Kidney (tissue), 14 donors: ENCODE results near the gene CMTM3. TPM values are rescaled to one million over a fixed set of nuclear protein-coding genes. Genes with fewer than 3 reads are reported as not detected.

Experiments
- DNase-seq, 5 donors: peaks; one replicate each; pipeline ENCODE4 v3.0.0-alpha.2; 2013 to 2020
- FAIRE-seq: peaks from 2 replicates; lab custom pipeline; 2012; peaks lifted over from hg19 to GRCh38; lab: Jason Lieb, UNC
- H3K27ac ChIP-seq, 2 donors: one replicate each; pipeline ENCODE4 v1.7.0; 2013; ENCODE audit warnings: low read depth in 2 of 2, low read length in 2 of 2, inconsistent platforms in 1 of 2
- H3K27me3 ChIP-seq: one replicate; pipeline ENCODE4 v1.7.1; 2013; ENCODE audit warnings: low read length, inconsistent platforms; ENCODE audit not compliant: control insufficient read depth, insufficient read depth
- H3K36me3 ChIP-seq, 3 donors: one replicate each; pipeline versions ENCODE4 v1.7.0 to v1.7.1; 2013; ENCODE audit warnings: low read length in 3 of 3, control low read depth in 1 of 3, inconsistent platforms in 1 of 3; ENCODE audit not compliant: insufficient read depth in 3 of 3, control insufficient read depth in 2 of 3
- H3K4me1 ChIP-seq, 3 donors: one replicate each; pipeline versions ENCODE4 v1.7.0 to v1.7.1; 2013; ENCODE audit warnings: low read length in 3 of 3, inconsistent platforms in 1 of 3, low read depth in 1 of 3; ENCODE audit not compliant: control insufficient read depth in 2 of 3, insufficient read depth in 2 of 3
- H3K4me3 ChIP-seq, 3 donors: one replicate each; pipeline versions ENCODE4 v1.7.0 to v1.8.1; 2013; ENCODE audit warnings: low read length in 3 of 3, control low read depth in 1 of 3, inconsistent platforms in 1 of 3
- H3K9ac ChIP-seq, 3 donors: one replicate each; pipeline versions ENCODE4 v1.7.0 to v1.7.1; 2013; ENCODE audit warnings: low read length in 3 of 3, control low read depth in 1 of 3, inconsistent platforms in 1 of 3
- H3K9me3 ChIP-seq, 3 donors: one replicate each; pipeline versions ENCODE4 v1.7.0 to v1.7.1; 2013; ENCODE audit warnings: low read length in 3 of 3, control low read depth in 1 of 3, inconsistent platforms in 1 of 3; ENCODE audit not compliant: control insufficient read depth in 2 of 3, insufficient read depth in 1 of 3
- intact Hi-C: fragments of 100-400 bp; cut with DNase I; formaldehyde crosslinking; loops from one replicate; pipeline ENCODE4 v1.11.1; 2022
- polyA plus RNA-seq: library from polyadenylated mRNA; stranded (reverse); fragments of 350-450 nt; fragmentation: Illumina TruSeq; extraction: RNeasy Lipid Tissue Mini Kit (QIAGEN cat#74804); gene quantifications from one replicate; pipeline ENCODE4 v1.2.3, GENCODE V29; 2014; ENCODE audit warnings: low read depth, low replicate concordance; ENCODE audit not compliant: insufficient read depth
- total RNA-seq: library from RNA; stranded (reverse); fragmentation: NEBNext Ultra II Directional; extraction: Animal tissue kit (Norgen Biotek cat#: 25700); gene quantifications from one replicate; pipeline ENCODE4 v1.2.1, GENCODE V29; 2021
- TF ChIP-seq, protein P1 (sequence below): IDR thresholded peaks from 3 replicates; pipeline ENCODE4 v1.5.1; 2012; ENCODE audit warnings: mild to moderate bottlenecking, moderate library complexity, borderline replicate concordance; ENCODE audit not compliant: insufficient read depth; ENCODE audit errors: extremely low read depth
- donor health status: control.
- donor health status: control.
- donor health status: control.
- donor health status: control.
- donor health status: control.
- donor health status: DM: yes; HTN: yes; CAD: no.
- donor health status: Normal renal cell carcinoma (clear cell type).

The CMTM3 gene
- total and polyA plus RNA-seq, 2 donors from 2014 or later: 13.8 to 22.9 TPM

DNA sequence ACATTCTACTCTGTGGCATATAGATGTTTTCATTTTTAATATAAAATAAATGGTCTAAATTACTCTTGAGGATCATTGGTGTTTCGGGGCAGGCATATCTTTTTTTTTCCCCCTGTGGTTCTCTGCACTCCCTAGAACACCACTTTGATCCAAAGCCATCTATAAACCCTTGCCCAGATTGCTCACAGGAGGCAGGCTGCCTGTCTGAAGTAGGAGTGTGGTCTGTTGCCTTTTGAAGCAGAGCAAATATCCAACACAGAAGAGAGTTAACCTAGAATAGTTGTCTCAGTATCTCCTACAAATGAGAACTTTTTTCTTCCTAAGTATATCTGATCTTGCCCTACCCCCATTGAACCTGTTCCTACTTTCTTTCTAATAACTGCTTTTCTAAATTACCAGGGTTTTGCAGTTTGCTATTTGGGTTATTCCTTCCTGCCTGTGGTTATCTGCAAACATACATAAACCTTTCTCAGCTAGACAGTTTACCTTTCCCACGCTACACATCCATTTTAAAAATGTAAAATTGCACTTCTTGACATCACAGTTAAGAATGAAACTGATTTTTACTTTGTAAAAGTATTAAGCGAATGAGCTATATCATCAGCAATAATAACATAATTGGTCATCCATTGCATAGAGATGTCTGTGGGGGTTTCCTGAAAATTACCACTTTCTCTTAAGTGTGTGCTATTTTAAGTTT lies 43.0 kb upstream of the CMTM3 start:
- TF ChIP-seq, protein P1, sequence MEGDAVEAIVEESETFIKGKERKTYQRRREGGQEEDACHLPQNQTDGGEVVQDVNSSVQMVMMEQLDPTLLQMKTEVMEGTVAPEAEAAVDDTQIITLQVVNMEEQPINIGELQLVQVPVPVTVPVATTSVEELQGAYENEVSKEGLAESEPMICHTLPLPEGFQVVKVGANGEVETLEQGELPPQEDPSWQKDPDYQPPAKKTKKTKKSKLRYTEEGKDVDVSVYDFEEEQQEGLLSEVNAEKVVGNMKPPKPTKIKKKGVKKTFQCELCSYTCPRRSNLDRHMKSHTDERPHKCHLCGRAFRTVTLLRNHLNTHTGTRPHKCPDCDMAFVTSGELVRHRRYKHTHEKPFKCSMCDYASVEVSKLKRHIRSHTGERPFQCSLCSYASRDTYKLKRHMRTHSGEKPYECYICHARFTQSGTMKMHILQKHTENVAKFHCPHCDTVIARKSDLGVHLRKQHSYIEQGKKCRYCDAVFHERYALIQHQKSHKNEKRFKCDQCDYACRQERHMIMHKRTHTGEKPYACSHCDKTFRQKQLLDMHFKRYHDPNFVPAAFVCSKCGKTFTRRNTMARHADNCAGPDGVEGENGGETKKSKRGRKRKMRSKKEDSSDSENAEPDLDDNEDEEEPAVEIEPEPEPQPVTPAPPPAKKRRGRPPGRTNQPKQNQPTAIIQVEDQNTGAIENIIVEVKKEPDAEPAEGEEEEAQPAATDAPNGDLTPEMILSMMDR: no peak
- intact Hi-C loops: no loop called here
- Histone ChIP-seq H3K27ac (no peak overlapping the region), H3K4me3 (no peak overlapping the region), H3K9me3 (no peaks in the 10 kb centered on the region), H3K9ac (no peak overlapping the region), H3K27me3 (no peaks in the 10 kb centered on the region), H3K4me1 (no peaks in the 10 kb centered on the region), H3K36me3 (peaks cover 3 to 9% (median 3%) of the 10 kb centered on the region in 3 donors)
- FAIRE-seq: no peak
- DNase-seq: no peak

GRCh38 chr16:66562409-66562808 lies 42.1 kb upstream of the CMTM3 start:
- Histone ChIP-seq H3K9me3 (no peaks in the 10 kb centered on the region), H3K4me3 (no peak overlapping the region), H3K9ac (no peak overlapping the region), H3K27ac (no peak overlapping the region), H3K4me1 (no peaks in the 10 kb centered on the region), H3K36me3 (peaks cover 3 to 9% (median 3%) of the 10 kb centered on the region in 3 donors), H3K27me3 (no peaks in the 10 kb centered on the region)
- TF ChIP-seq, protein P1: no peak
- FAIRE-seq: no peak
- intact Hi-C loops: no loop called here
- no peak for DNase-seq

- Histone ChIP-seq H3K9me3 (no peaks in the 10 kb centered on the region), H3K27me3 (no peaks in the 10 kb centered on the region), H3K27ac (no peak overlapping the region), H3K9ac (no peak overlapping the region), H3K4me3 (no peak overlapping the region), H3K36me3 (peaks cover 3 to 9% (median 3%) of the 10 kb centered on the region in 3 donors), H3K4me1 (no peaks in the 10 kb centered on the region)
- DNase-seq (no peak), FAIRE-seq (no peak)
- intact Hi-C loops: no loop called here
- TF ChIP-seq, protein P1: no peak
Measured at GRCh38 chr16:66562986-66563385, 41.5 kb upstream of the CMTM3 start.
